ENCODE data around the gene MESP1. TPM values are rescaled to one million over a fixed set of nuclear protein-coding genes. Genes with fewer than 3 reads are reported as not detected.

MESP1 gene
- total and polyA plus RNA-seq, 10 donors = 0.19 to 1.2 (median 0.61) TPM

DNA sequence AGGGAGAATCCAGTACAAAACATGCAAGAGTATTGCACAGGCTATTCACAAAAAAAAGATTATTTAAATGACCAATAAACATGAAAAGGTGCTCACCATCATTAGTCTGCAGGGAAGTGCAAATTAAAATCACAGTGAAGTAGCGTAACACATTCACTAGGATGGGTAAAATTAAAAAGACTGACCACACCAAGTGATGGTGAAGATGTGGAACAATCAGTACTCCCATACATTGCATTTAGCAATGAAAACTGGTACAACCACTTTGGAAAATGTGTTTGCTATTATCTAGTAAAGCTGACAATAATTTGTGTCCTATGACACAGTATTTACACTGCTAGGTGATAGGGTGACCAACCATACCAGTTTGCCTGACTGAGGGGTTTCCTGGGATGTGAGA is 26.4 kb downstream of the MESP1 start:
- Histone ChIP-seq H3K4me3 (no peak overlapping the region), H3K36me3 (no peaks in the 10 kb centered on the region), H3K27ac (no peak overlapping the region), H3K27me3 (replicated peaks in 1 of 7) (peaks cover 0 to 7% (median 0%) of the 10 kb centered on the region in 7 donors), H3K9me3 (peaks cover 0 to 16% (median 9%) of the 10 kb centered on the region in 8 donors), H3K4me1 (no peaks in the 10 kb centered on the region)
- intact Hi-C loops (cut with DNase I; ENCODE audit: low total_unique reads) = no loop called here
- WGBS, 5 donors = 86 to 100% (median 97%) methylated on average over 1 of the region's 1 CpG
- no peak for TF ChIP-seq POLR2A (IDR thresholded peaks at IDR 0.05)
- TF ChIP-seq, protein P1, sequence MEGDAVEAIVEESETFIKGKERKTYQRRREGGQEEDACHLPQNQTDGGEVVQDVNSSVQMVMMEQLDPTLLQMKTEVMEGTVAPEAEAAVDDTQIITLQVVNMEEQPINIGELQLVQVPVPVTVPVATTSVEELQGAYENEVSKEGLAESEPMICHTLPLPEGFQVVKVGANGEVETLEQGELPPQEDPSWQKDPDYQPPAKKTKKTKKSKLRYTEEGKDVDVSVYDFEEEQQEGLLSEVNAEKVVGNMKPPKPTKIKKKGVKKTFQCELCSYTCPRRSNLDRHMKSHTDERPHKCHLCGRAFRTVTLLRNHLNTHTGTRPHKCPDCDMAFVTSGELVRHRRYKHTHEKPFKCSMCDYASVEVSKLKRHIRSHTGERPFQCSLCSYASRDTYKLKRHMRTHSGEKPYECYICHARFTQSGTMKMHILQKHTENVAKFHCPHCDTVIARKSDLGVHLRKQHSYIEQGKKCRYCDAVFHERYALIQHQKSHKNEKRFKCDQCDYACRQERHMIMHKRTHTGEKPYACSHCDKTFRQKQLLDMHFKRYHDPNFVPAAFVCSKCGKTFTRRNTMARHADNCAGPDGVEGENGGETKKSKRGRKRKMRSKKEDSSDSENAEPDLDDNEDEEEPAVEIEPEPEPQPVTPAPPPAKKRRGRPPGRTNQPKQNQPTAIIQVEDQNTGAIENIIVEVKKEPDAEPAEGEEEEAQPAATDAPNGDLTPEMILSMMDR (IDR thresholded peaks at IDR 0.05 in 8 of 11, conservative IDR thresholded peaks at IDR 0.05 in 3 of 11) = no peak
- no peak for DNase-seq

DNA sequence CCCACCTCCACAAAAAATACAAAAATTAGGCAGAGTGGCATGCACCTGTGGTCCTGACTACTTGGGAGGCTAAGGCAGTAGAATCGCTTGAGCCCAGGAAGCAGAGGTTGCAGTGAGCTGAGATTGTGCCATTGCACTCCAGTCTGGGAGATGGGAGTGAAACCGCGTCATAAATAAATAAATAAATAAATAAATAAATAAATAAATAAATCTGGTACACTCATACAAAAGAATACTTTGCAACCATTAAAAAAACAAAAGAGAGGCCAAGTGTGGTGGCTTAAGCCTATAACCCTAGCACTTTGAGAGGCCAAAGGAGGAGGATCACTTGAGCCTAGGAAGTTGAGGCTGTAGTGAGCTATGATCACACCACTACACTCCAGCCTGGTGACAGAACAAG is 28.0 kb downstream of the MESP1 start:
- Histone ChIP-seq H3K4me3 (no peak overlapping the region), H3K27me3 (replicated peaks in 1 of 7) (peaks cover 0 to 7% (median 0%) of the 10 kb centered on the region in 7 donors), H3K27ac (no peak overlapping the region), H3K36me3 (no peaks in the 10 kb centered on the region), H3K4me1 (no peaks in the 10 kb centered on the region), H3K9me3 (peaks cover 0 to 16% (median 9%) of the 10 kb centered on the region in 8 donors)
- no peak for DNase-seq
- intact Hi-C loops (cut with DNase I; ENCODE audit: low total_unique reads) = no loop called here
- TF ChIP-seq, protein P1 (IDR thresholded peaks at IDR 0.05 in 8 of 11, conservative IDR thresholded peaks at IDR 0.05 in 3 of 11) = no peak
- TF ChIP-seq POLR2AphosphoS5 (IDR thresholded peaks at IDR 0.05) = no peak
- TF ChIP-seq POLR2A (IDR thresholded peaks at IDR 0.05) = no peak
- WGBS, 5 donors = 61 to 93% (median 87%) methylated on average over 3 of the region's 3 CpGs

DNA sequence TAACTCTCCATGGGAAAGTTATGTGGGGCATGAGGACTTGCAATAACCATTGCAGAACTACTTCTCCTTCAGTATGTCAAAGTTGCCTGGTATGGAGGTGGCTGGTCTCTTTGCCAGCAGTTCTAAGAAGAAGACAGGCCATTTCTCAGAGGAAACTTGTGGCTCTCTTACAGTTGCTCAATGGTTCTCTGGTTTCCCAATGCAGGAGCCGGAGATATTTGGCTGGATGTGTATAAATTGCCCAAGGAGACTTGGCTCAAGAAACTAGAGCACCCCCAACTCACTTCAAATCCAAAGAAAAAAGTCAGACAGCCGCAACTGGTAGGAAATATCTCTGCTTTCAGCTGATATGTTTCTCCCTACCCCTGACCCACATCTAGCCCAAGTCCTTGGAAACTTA is 36.3 kb downstream of the MESP1 start:
- peaks cover 0 to 4% (median 0%) of the 10 kb centered on the region in 8 donors for H3K9me3 ChIP-seq
- DNase-seq = no peak
- no peak overlapping the region for H3K4me3 ChIP-seq
- 39 to 91% (median 75%) methylated on average over 2 of the region's 2 CpGs for WGBS, 5 donors
- TF ChIP-seq POLR2A (IDR thresholded peaks at IDR 0.05) (no peak), POLR2AphosphoS5 (IDR thresholded peaks at IDR 0.05) (no peak)
- TF ChIP-seq, protein P1 (IDR thresholded peaks at IDR 0.05 in 8 of 11, conservative IDR thresholded peaks at IDR 0.05 in 3 of 11) = no peak
- H3K4me1 ChIP-seq = no peaks in the 10 kb centered on the region
- no peak overlapping the region for H3K27ac ChIP-seq
- H3K27me3 ChIP-seq (replicated peaks in 1 of 7) = no peaks in the 10 kb centered on the region
- intact Hi-C loops (cut with DNase I; ENCODE audit: low total_unique reads) = no loop called here
- no peaks in the 10 kb centered on the region for H3K36me3 ChIP-seq

DNA sequence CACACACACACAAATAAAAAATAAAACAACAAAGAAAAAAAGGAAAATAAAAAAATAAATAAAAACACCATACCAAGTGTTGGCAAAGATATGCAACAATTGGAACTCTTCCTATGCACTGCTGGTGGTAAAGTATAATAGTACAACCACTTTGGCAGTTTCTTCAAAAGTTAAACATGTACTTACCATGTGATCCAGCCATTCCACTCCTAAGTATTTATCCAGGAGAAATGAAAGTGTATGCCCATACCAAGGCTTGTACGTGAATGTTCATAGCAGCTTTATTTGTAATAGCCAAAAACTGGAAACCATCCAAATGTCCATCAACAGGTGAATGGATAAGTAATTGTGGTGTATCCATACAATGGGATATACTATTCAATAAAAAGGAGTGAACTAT is 43.5 kb downstream of the MESP1 start:
- WGBS, 5 donors = 80 to 90% (median 86%) methylated on average over 1 of the region's 1 CpG
- no peak overlapping the region for H3K27ac ChIP-seq
- no peaks in the 10 kb centered on the region for H3K36me3 ChIP-seq
- no peaks in the 10 kb centered on the region for H3K4me1 ChIP-seq
- no peak for TF ChIP-seq POLR2AphosphoS5 (IDR thresholded peaks at IDR 0.05)
- no peak for TF ChIP-seq POLR2A (IDR thresholded peaks at IDR 0.05)
- TF ChIP-seq, protein P1 (IDR thresholded peaks at IDR 0.05 in 8 of 11, conservative IDR thresholded peaks at IDR 0.05 in 3 of 11) = no peak
- H3K4me3 ChIP-seq = no peak overlapping the region
- DNase-seq = no peak
- intact Hi-C loops (cut with DNase I; ENCODE audit: low total_unique reads) = no loop called here
- peaks cover 0 to 8% (median 0%) of the 10 kb centered on the region in 7 donors for H3K27me3 ChIP-seq (replicated peaks in 1 of 7)
- peaks cover 0 to 4% (median 0%) of the 10 kb centered on the region in 8 donors for H3K9me3 ChIP-seq

Measured in spleen (tissue), 11 donors.